Skin of body (tissue), 2 donors: ENCODE measurements around the gene SPIC. TPM values are rescaled to one million over a fixed set of nuclear protein-coding genes. Genes with fewer than 3 reads are reported as not detected.
"Not testable (repeated sequence)": the region's sequence is repeated elsewhere in the genome, so short reads cannot be mapped to it uniquely, and the experiment has no call there.

Experiments
- DNase-seq: peaks from one replicate; lab custom pipeline; 2025; lab: John Stamatoyannopoulos, UW
- total RNA-seq: library from RNA; depleted of rRNA; stranded (reverse); fragments of >200 nt; gene quantifications from one replicate; pipeline ENCODE4 v1.2.3, GENCODE V29; 2014

Gene SPIC
- total RNA-seq, result not detected

DNA sequence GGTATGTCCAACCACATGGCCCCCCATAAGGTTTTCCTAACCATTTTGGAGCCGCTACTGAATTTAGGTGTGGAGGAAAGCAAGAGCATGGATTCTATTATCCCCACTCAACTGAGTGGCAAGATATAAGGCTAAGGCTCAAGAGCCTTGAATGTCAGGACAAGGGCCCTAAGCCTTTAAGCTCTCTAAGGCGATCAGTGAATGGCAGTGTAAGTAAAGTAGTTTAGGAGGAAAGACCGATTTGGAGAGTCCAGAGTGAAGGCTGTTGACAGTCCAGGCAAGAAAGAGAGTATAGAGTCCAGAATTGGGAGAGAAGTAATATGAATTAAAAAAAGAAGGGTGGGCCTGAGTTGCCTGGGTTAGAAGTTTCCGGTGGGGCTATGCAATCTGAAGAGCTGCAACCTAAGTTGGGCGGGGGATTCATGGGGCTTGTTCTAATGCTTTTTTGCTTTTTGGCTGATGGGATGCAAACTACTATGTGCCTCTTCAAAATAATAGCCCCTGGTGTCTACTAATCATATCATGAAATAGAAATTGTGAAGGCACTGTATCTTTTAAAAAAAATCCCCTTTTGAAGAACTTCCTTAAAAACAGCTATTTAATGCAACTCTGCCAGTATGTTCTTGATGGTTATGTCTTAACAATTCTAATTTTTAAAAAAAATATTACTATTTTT is at the start of gene SPIC:
Gene SPIC (plus strand): TSS at position 626 of the 676 bp plus-strand sequence. CDS start 1,569 bp downstream, outside the sequence.
- DNase-seq, result no peak

- DNase-seq, result no peak
Measured at GRCh38 chr12:101430456-101430855, 44.7 kb upstream of the SPIC start.

- no peak for DNase-seq
Measured at GRCh38 chr12:101436136-101436535, 39.0 kb upstream of the SPIC start.

- no peak for DNase-seq
Measured at GRCh38 chr12:101439236-101439635, 35.9 kb upstream of the SPIC start.

DNA sequence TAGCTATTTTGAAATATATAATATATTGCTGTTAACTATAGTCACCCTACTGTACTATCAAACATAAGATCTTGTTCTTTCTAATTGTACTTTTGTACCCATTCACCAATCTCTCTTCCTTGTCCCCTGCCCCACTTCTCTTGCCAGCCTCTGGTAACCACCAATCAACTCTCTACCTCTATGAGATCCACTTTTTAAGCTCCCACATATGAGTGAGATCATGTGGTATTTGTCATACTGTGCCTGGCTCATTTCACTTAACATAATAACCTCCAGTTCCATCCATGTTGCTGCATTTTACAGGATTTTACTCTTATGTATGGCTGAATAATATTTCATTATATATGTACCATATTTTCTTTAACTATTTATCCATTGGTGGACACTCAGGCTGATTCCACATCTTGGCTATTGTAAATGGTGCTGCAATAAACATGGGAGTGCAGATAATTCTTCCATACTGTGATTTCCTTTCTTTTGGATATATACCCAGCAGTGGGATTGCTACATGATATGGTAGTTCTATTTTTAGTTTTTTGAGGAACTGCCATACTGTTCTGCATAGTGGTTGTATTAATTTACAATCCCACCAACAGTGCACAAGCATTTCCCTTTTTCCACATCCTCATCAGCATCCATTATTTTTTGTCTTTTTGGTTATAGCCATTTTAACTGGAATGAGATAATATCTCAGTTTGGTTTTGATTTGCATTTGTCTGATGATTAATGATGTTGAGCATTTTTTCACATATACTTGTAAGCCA is 33.5 kb upstream of the SPIC start:
- no peak for DNase-seq

- DNase-seq, result no peak
Measured at GRCh38 chr12:101455685-101456084, 19.5 kb upstream of the SPIC start.

DNA sequence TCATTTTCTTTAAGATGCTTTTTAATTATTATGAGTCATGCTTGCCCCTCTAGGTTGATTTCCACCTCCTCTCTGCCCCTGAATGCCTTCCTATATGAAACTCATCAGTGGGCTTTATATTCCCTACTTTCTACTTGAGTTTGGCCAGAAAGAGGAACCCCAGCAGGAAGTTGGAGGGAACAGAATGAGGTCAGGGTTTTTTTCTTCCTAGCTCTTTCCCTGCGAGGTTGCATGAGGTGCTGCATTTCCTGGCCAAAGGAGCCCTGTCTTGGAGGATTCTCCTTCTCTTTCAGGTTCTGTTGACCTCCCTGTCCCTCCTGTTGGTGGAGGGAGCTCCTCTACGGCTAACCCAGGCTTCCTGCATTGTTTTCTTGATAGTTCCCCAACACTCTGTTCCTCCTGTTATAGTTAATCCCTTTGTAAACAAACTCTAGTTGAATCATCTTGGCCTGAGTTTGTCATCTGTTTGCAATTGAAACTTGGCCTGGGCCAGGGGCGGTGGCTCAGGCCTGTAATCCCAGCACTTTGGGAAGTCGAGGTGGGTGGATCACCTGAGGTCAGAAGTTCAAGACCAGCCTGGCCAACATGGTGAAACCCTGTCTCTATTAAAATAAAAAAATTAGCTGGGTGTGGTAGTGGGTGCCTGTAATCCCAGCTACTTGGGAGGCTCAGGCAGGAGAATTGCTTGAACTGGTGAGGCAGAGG is 15.3 kb upstream of the SPIC start:
- DNase-seq, result no peak

DNA sequence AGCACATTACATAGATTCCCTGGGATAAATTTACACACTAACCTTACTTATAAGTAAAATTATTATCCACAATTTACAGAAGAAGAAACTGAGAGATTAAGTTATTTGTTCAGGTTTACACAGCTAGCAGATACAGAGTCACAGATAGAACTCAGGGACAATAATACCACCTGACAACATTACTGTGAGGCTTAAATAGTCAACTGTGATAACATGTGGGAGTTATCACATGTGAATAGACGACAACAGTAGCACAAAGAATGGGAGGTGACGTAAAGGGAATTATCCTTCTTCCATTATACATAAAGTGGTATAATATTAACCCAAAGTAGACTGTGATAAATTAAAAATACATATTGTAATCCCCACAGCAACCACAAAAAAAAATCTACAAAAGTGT is 6.2 kb upstream of the SPIC start:
- DNase-seq, result no peak

- no peak for DNase-seq
Measured at GRCh38 chr12:101470939-101471338, 4.2 kb upstream of the SPIC start.

GRCh38 chr12:101471878-101472277 is 3.3 kb upstream of the SPIC start:
- not testable (repeated sequence) for DNase-seq

DNA sequence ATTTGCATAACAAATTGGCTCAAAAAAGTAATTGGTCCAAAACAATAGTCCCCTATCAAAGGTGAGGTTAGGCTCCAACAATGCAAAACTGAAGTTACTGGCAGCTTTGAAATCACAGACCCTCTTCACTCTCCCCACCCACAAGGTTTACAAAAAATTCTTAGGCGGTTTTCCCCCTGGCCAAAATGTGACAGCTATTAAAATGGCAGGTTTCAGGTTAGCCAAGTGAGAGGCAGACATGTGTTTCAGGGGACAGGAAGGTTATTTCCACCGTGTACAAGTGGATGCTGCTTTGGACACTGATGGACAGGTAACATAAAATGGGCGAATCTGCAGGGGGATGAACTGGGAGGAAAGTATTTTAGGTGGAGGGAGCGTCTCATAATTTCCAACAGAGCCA is 888 bp upstream of the SPIC start:
- no peak for DNase-seq

GRCh38 chr12:101475751-101476305 is 692 bp downstream of the SPIC start:
- no peak for DNase-seq

DNA sequence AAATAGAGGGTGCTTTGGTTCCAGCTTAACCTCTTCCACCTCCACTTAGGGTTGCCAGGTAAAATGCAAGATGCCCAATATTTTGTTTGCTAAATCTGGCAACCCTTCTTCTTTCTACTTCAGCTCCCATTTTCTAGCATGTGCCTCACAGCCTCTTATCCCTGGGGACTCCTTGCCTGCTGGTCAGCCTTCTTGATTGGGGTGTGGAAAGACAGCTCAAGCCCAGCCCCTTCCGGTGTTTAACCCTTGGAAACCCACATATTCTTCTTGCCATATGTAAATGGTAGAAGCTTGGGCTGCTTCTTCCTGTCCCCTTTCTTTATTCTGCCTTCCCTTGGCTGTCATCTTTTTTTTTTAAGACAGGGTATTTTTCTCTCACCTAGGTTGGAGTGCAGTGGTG is 5.7 kb downstream of the SPIC start:
- DNase-seq, result no peak

DNA sequence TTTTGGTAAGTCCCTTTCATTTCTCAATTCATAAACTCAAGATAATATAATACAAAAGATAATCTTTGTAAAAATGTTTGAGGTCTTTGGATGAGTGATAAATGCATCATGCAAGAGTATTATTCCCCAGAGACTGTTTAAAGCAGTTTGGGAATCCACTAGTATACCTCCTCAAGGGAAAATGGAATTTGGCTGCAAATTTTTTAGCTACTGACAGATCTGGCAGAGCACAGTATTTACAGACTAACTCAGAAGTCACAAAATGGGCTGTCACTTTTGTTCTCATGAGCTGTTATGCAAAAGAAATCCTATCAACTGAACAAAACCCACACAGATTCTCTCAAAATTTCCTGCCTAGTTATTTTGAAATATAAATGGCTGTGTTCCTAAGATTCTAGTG is 9.9 kb downstream of the SPIC start:
- no peak for DNase-seq

DNA sequence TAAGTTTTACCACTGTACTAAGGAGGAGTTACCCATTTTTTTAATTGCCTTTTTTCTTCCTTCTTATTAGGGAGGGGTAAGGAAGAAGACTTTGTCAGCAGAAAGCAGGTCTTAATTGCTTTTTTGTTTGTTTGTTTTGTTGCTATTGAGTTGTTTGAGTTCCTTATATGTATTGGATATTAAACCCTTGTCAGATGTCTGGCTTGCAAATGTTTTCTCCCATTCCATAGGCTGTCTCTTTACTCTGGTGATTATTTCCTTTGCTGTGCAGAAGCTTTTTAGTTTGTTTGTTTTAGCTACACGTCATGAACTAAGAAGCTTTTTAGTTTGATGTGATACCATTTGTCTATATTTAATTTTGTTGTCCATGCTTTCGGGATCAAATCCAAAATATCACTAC is 13.3 kb downstream of the SPIC start:
- DNase-seq, result no peak

DNA sequence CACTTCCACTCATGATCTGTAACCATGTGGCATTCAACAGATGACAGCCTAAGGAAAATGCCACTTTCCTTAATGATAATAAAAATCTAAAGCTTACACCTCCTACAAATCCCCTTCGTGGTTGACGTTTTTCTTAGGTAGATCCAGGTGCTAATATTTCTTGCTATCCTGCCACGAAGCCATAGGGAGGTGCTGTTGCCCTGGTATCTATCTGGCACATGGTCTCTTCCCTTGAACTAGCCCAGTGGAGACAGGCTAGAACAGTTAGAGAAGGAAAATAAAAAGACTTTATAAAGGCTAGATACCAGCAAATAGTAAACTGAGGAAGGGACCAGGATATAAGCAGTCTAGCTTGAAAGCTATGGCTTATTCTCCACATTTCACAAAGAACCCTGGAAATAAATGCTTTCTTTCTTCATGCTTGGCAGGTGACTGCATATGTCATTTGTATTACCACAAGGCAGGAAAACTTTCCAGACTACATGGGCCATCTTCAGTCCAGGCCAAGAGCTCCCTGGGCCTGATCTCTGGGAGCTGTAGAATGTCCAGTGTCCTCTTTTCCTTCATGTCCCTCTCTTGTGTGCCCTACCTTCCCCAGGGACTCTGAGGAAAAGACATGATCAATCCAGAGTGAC is 15.3 kb downstream of the SPIC start:
- no peak for DNase-seq

DNA sequence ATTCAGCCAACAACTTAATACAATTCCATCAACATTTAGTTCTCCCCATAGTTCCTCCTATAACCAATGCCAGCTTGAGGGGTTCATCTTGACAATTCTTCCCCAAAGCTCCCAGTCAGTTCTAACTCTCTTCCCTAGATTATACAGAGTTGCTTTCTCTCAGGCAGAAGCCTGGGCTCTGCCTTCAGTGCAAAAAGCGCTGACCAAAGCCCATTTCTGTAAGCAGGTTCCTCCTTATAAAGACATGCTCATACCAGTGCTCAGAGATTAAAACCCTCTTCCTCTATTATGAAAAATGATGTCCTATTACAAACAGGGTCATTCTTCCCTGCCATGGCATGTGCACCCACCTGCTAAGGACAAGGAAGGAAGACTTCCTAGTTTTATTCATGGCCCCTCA is 16.2 kb downstream of the SPIC start:
- no peak for DNase-seq

GRCh38 chr12:101493556-101493955 is 18.4 kb downstream of the SPIC start:
- no peak for DNase-seq

- no peak for DNase-seq
Measured at GRCh38 chr12:101498252-101498651, 23.1 kb downstream of the SPIC start.

DNA sequence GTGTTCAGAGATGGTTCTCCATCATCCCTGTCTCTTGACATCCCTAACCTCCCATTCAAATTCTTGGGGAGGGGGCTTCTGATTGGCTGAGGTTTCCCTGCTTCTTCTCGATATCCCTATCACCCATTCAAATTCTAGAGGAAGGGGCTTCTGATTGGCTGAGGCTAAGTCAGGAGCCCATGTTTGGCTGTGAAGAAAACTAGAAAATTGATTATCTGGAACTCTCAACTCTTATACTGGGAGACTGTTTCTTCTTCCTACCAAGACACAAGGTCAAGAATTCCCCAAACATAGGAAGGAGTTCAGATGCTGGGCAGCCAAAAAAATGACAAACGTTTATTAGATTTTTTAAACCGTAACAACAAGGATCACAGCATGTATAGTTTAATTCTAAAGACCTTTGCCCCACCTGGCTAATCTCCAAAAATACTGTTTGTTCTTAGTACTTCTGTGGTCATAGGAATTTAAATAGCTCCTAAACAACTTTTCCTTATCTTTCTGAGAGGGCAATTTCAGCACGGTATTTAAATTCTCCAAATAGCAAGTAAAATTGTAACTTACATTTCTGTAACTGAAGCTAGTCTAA is 26.4 kb downstream of the SPIC start:
- no peak for DNase-seq

GRCh38 chr12:101521136-101521535 is 46.0 kb downstream of the SPIC start:
- no peak for DNase-seq
